ENCODE results near the gene ZNF260. TPM values are rescaled to one million over a fixed set of nuclear protein-coding genes. Genes with fewer than 3 reads are reported as not detected.

Gene ZNF260
- 14.0 to 16.6 TPM (median 15.5 TPM) in 3 replicates for total RNA-seq
- long read RNA-seq, full-length matches to known transcripts = 15 of 19 reads
- long read RNA-seq, partial matches to known transcripts = 0 of 19 reads
- long read RNA-seq, other reads (novel, unspliced or antisense) = 4 of 19 reads

DNA sequence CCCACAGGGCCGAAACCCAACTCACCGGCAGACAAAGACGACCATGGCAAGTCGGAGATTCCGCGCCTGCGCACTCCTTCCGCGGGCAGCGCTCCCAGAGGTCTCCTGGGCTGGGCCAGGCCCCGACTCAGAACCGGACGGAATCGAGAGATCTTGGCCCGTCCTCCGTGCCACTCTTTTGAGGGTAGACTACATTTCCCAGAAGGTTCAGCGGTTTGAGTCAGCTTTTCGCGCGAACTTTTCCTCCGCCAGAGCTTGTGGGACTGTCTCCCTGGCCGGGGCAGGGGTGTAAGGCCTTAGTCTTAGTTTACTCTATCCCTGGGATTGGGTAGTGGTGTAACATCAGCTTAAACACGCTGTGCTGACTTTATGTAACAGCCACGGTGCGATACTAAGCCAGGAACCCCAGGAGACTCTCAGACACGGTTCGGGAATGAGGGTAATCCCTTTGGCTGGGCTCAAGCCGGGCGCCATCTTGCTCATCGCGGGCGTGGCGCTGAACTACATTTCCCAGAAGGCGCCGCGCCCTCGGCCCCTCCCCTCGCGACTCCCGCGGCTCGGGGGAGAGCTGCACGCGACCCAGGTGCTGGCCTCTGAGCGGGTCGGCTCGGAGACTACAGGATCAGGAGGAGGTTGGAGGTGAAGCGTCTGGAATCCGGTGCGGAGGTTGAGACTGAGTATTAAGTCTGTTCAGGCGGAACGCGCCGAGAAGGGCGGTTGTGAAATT is at the start of gene ZNF260:
Gene ZNF260 (minus strand): TSS at position 78 of the 727 bp plus-strand sequence. CDS start 13,033 bp downstream, outside the sequence.
- Mint-ChIP-seq H3K36me3 (ENCODE audit: low read depth) (peaks cover 28% of the 10 kb centered on the region), H3K9me3 (ENCODE audit: low read depth) (peaks cover 18% of the 10 kb centered on the region), H3K4me1 (ENCODE audit: low read depth) (peaks cover 15% of the 10 kb centered on the region), H3K4me3 (ENCODE audit: unreplicated experiment) (peak within 1 kb of the TSS; percentile 99), H3K27me3 (ENCODE audit: low read depth) (no peaks in the 10 kb centered on the region), H3K27ac (ENCODE audit: unreplicated experiment) (peak within 1 kb of the TSS; percentile 100)
- DNase-seq (ENCODE audit: low spot score) = peak; percentile 97
- TF ChIP-seq, protein P1, sequence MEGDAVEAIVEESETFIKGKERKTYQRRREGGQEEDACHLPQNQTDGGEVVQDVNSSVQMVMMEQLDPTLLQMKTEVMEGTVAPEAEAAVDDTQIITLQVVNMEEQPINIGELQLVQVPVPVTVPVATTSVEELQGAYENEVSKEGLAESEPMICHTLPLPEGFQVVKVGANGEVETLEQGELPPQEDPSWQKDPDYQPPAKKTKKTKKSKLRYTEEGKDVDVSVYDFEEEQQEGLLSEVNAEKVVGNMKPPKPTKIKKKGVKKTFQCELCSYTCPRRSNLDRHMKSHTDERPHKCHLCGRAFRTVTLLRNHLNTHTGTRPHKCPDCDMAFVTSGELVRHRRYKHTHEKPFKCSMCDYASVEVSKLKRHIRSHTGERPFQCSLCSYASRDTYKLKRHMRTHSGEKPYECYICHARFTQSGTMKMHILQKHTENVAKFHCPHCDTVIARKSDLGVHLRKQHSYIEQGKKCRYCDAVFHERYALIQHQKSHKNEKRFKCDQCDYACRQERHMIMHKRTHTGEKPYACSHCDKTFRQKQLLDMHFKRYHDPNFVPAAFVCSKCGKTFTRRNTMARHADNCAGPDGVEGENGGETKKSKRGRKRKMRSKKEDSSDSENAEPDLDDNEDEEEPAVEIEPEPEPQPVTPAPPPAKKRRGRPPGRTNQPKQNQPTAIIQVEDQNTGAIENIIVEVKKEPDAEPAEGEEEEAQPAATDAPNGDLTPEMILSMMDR (IDR thresholded peaks at IDR 0.05) = no peak

DNA sequence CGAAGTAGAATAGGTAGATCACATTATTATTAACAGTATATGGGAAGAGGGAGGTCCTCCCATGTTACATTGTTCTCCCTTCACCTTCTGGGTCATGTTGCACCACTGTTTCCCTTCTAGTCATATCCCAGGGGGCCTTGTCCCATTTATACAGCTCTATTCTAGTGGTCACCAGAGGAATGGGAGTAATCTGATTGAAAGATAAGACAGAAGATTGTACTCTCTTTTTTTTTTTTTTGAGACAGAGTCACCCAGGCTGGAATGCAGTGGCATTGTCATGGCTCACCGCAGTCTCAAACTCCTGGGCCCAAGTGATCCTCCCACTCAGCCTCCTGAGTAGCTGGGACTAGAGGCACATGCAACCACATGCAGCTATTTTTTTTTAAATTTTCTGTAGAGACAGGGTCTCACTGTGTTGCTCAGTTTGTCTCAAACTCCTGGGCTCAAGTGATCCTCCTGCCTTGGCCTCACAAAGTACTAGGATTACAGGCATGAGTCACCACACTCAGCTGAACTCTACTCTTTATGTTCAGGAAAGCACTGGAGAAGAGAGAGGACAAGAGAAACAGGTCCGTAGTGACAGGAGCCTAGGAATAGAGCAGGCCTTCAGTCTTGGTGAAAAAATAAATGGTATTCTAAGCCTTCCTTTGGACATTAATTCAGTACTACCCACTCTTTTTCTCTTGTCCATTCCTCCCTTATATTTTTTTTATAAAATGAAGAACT is 49.4 kb upstream of the ZNF260 start:
- H3K9me3 Mint-ChIP-seq (ENCODE audit: low read depth) = peaks cover 3% of the 10 kb centered on the region
- H3K27me3 Mint-ChIP-seq (ENCODE audit: low read depth) = no peaks in the 10 kb centered on the region
- H3K27ac Mint-ChIP-seq (ENCODE audit: unreplicated experiment) = no peak overlapping the region
- DNase-seq (ENCODE audit: low spot score) = no peak
- peaks cover 19% of the 10 kb centered on the region for H3K4me1 Mint-ChIP-seq (ENCODE audit: low read depth)
- H3K36me3 Mint-ChIP-seq (ENCODE audit: low read depth) = peaks cover 32% of the 10 kb centered on the region
- H3K4me3 Mint-ChIP-seq (ENCODE audit: unreplicated experiment) = no peak overlapping the region
- TF ChIP-seq, protein P1 (IDR thresholded peaks at IDR 0.05) = no peak

DNA sequence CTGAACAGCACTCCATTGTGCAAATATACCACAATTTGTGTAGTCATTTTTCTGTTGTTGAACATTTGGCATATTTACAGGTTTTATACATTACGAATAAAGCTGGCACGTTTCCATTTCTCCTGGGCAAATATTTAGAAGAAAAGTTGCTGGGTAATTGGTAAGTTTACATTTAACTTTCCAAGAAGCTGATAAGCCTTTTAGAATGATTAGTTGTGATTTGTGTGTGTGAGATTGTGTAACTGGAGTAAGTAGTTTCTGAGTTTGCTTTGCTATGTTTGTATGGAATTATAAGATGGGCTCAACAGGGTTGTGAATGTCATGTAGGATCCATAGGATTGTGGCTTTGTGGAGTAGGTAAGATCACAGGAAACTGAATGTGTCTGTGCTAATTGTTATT is 46.7 kb upstream of the ZNF260 start:
- peak overlapping the region; percentile 99 for H3K27ac Mint-ChIP-seq (ENCODE audit: unreplicated experiment)
- peaks cover 27% of the 10 kb centered on the region for H3K4me1 Mint-ChIP-seq (ENCODE audit: low read depth)
- H3K9me3 Mint-ChIP-seq (ENCODE audit: low read depth) = no peaks in the 10 kb centered on the region
- H3K4me3 Mint-ChIP-seq (ENCODE audit: unreplicated experiment) = peak overlapping the region; percentile 92
- peaks cover 25% of the 10 kb centered on the region for H3K36me3 Mint-ChIP-seq (ENCODE audit: low read depth)
- DNase-seq (ENCODE audit: low spot score) = no peak
- TF ChIP-seq, protein P1 (IDR thresholded peaks at IDR 0.05) = no peak
- H3K27me3 Mint-ChIP-seq (ENCODE audit: low read depth) = no peaks in the 10 kb centered on the region

DNA sequence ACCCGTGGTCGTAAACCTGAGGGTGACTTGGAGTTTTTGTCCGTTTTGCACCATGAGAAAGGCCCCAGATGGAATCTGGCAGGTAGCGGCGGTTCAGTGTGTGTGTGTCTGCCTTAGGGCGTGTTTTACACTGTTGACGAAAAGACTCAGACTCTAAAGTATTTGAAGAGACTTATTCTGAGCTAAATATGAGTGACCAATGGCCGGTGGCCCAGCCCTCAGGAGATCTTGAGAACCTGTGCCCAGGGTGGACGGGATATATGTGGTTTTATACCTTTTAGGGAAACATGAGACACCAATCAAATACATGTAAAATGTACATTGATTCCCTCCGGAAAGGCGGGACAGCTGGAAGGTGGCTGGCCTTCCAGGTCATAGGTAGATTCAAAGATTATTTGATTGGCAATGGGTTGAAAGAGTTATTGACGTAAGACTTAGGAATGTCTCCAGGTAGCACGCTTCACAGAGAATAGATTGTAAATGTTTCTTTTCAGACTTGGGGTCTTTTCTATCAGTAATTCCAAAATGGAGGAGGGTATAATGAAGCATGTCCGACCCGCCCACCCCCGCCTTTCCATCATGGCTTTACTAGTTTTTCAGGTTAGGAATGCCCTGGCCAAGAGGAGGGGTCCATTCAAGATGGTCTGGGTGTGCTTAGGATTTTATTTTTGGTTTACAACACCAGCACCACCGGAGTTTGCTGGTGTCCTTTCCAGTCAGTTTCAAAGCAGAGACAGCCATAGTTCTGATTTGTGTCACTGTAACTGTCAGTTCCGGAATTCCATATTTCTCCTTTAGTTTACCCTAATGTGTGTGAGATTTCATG is 46.0 kb upstream of the ZNF260 start:
- Mint-ChIP-seq H3K4me1 (ENCODE audit: low read depth) (peaks cover 27% of the 10 kb centered on the region), H3K4me3 (ENCODE audit: unreplicated experiment) (peak overlapping the region; percentile 92), H3K9me3 (ENCODE audit: low read depth) (no peaks in the 10 kb centered on the region), H3K27ac (ENCODE audit: unreplicated experiment) (peak overlapping the region; percentile 99), H3K27me3 (ENCODE audit: low read depth) (no peaks in the 10 kb centered on the region), H3K36me3 (ENCODE audit: low read depth) (peaks cover 23% of the 10 kb centered on the region)
- DNase-seq (ENCODE audit: low spot score) = no peak
- TF ChIP-seq, protein P1 (IDR thresholded peaks at IDR 0.05) = no peak
